H1 (cell line): Measurements from ENCODE around the gene RAB10. TPM values are rescaled to one million over a fixed set of nuclear protein-coding genes. Genes with fewer than 3 reads are reported as not detected.

ENCODE experiments used
- CTCF ChIA-PET: fragments of 300-600 bp; sonication (Branson Sonifier 250); formaldehyde crosslinking; loops from one replicate; lab custom pipeline; 2021; ENCODE audit not compliant: partially characterized antibody; lab: Charles Lee
- POLR2A ChIA-PET: fragments of 300-600 bp; sonication (Branson Sonifier 250); formaldehyde crosslinking; loops from one replicate; lab custom pipeline; 2021; ENCODE audit warnings: inconsistent platforms; ENCODE audit not compliant: partially characterized antibody; lab: Charles Lee
- DNase-seq, 2 experiments: peaks; one replicate each; pipeline versions ENCODE4 v3.0.0 to v3.0.0-alpha.2; 2010 to 2022; ENCODE audit warnings: low spot score in 2 of 2, low read depth in 1 of 2, mixed read lengths in 1 of 2
- FAIRE-seq: peaks from 2 replicates; lab custom pipeline; 2011; peaks lifted over from hg19 to GRCh38; lab: Jason Lieb, UNC
- H2AFZ ChIP-seq: 2 replicates; pipeline ENCODE4 v1.8.1; 2012; ENCODE audit warnings: low read length, inconsistent platforms
- H2AK5ac ChIP-seq: 2 replicates; pipeline ENCODE4 v1.6.1; 2013; ENCODE audit warnings: low read depth, low read length
- H2BK120ac ChIP-seq: replicated peaks from 2 replicates; pipeline ENCODE3; 2013; ENCODE audit warnings: low read depth, low read length, inconsistent platforms
- H2BK12ac ChIP-seq: 2 replicates; pipeline ENCODE4 v1.6.1; 2013; ENCODE audit warnings: low read depth, low read length
- H2BK15ac ChIP-seq: 2 replicates; pipeline ENCODE4 v1.6.1; 2013; ENCODE audit warnings: low read length
- H2BK20ac ChIP-seq: 2 replicates; pipeline ENCODE4 v1.6.1; 2013; ENCODE audit warnings: low read length
- H2BK5ac ChIP-seq: 2 replicates; pipeline ENCODE4 v1.6.1; 2013; ENCODE audit warnings: low read depth, low read length
- H3K14ac ChIP-seq: 2 replicates; pipeline ENCODE4 v1.6.1; 2013; ENCODE audit warnings: inconsistent platforms; ENCODE audit not compliant: insufficient read length
- H3K18ac ChIP-seq: 2 replicates; pipeline ENCODE4 v1.6.1; 2013; ENCODE audit warnings: low read length; ENCODE audit errors: extremely low read depth
- H3K23ac ChIP-seq: 2 replicates; pipeline ENCODE4 v1.6.1; 2013; ENCODE audit warnings: inconsistent platforms; ENCODE audit not compliant: insufficient read length
- H3K23me2 ChIP-seq: 2 replicates; pipeline ENCODE4 v1.6.1; 2013; ENCODE audit warnings: low read depth, low read length
- H3K27ac ChIP-seq: 2 replicates; pipeline ENCODE4 v1.6.1; 2011; ENCODE audit warnings: low read depth, low read length, inconsistent platforms
- H3K27me3 ChIP-seq, 4 experiments: replicated peaks in 1 of 4; 1 replicate in 1 of 4; 2 replicates in 3 of 4; pipeline versions ENCODE4 v1.6.1 to v1.8.1; 2011 to 2013; ENCODE audit warnings: low read length in 3 of 4, mild to moderate bottlenecking in 3 of 4, inconsistent platforms in 2 of 4, mixed read lengths in 2 of 4, moderate library complexity in 1 of 4; ENCODE audit not compliant: control insufficient read depth in 3 of 4, insufficient read depth in 3 of 4; ENCODE audit errors: extremely low read depth in 1 of 4
- H3K36me3 ChIP-seq, 4 experiments: 2 replicates each; pipeline versions ENCODE4 v1.6.1 to v1.8.1; 2011 to 2013; ENCODE audit warnings: mild to moderate bottlenecking in 4 of 4, low read length in 3 of 4, moderate library complexity in 2 of 4, control low read depth in 1 of 4, inconsistent platforms in 1 of 4; ENCODE audit not compliant: insufficient read depth in 4 of 4, control insufficient read depth in 2 of 4
- H3K4ac ChIP-seq: replicated peaks from 2 replicates; pipeline ENCODE3; 2013; ENCODE audit warnings: low read length, low read depth, mixed read lengths, inconsistent platforms; ENCODE audit not compliant: insufficient read length
- H3K4me1 ChIP-seq, 4 experiments: replicated peaks in 1 of 4; 1 replicate in 1 of 4; 2 replicates in 3 of 4; pipeline versions ENCODE4 v1.6.1 to v1.8.1; 2011 to 2013; ENCODE audit warnings: low read length in 3 of 4, inconsistent platforms in 2 of 4, mixed read lengths in 1 of 4; ENCODE audit not compliant: insufficient read depth in 4 of 4, control insufficient read depth in 3 of 4
- H3K4me2 ChIP-seq, 2 experiments: 2 replicates each; pipeline versions ENCODE4 v1.6.1 to v1.8.1; 2011 to 2013; ENCODE audit warnings: low read depth in 2 of 2, low read length in 2 of 2, control low read depth in 1 of 2, inconsistent platforms in 1 of 2, mild to moderate bottlenecking in 1 of 2; ENCODE audit not compliant: insufficient read depth in 1 of 2
- H3K4me3 ChIP-seq, 4 experiments: fragments of 200-600, 300-600 bp in 1 of 4; sonication (generic), shearing (Covaris generic), sonication (Bioruptor Twin) in 1 of 4; 2 replicates each; pipeline versions ENCODE4 v1.5.1 to v1.8.1; 2011 to 2016; ENCODE audit warnings: low read length in 4 of 4, low read depth in 3 of 4, control low read depth in 2 of 4, inconsistent platforms in 2 of 4, mild to moderate bottlenecking in 2 of 4, mixed read lengths in 1 of 4, moderate library complexity in 1 of 4; ENCODE audit not compliant: insufficient read depth in 2 of 4; ENCODE audit errors: extremely low read depth in 1 of 4
- H3K56ac ChIP-seq: replicated peaks from 2 replicates; pipeline ENCODE3; 2013; ENCODE audit warnings: low read depth, mild to moderate bottlenecking, mixed read lengths, low read length, inconsistent platforms; ENCODE audit not compliant: insufficient read length
- H3K79me1 ChIP-seq: 2 replicates; pipeline ENCODE4 v1.6.1; 2013; ENCODE audit warnings: low read depth, low read length, control low read depth
- H3K79me2 ChIP-seq, 2 experiments: 2 replicates each; pipeline versions ENCODE4 v1.6.1 to v1.8.1; 2012 to 2013; ENCODE audit warnings: low read length in 2 of 2, mild to moderate bottlenecking in 2 of 2, inconsistent platforms in 1 of 2; ENCODE audit not compliant: insufficient read depth in 2 of 2, control insufficient read depth in 1 of 2
- H3K9ac ChIP-seq, 4 experiments: replicated peaks in 1 of 4; 1 replicate in 1 of 4; 2 replicates in 3 of 4; pipeline versions ENCODE4 v1.6.1 to v1.8.1; 2011 to 2013; ENCODE audit warnings: low read depth in 3 of 4, low read length in 3 of 4, control low read depth in 2 of 4, mild to moderate bottlenecking in 2 of 4, moderate library complexity in 2 of 4, inconsistent platforms in 1 of 4; ENCODE audit errors: extremely low read depth in 1 of 4
- H3K9me3 ChIP-seq, 2 experiments: 2 replicates each; pipeline versions ENCODE4 v1.6.1 to v1.8.1; 2012 to 2013; ENCODE audit warnings: mild to moderate bottlenecking in 2 of 2, moderate library complexity in 2 of 2, control low read depth in 1 of 2, inconsistent platforms in 1 of 2, low read depth in 1 of 2, low read length in 1 of 2, mixed read lengths in 1 of 2; ENCODE audit not compliant: insufficient read depth in 2 of 2
- H4K20me1 ChIP-seq, 2 experiments: replicated peaks in 1 of 2; 2 replicates each; pipeline versions ENCODE3 to v1.8.1; 2011 to 2013; ENCODE audit warnings: inconsistent platforms in 2 of 2, low read length in 2 of 2, mild to moderate bottlenecking in 1 of 2; ENCODE audit not compliant: insufficient read depth in 2 of 2, control insufficient read depth in 1 of 2
- H4K5ac ChIP-seq: 2 replicates; pipeline ENCODE4 v1.6.1; 2013; ENCODE audit warnings: low read length, low read depth, mixed read lengths, inconsistent platforms; ENCODE audit not compliant: insufficient read length
- H4K8ac ChIP-seq: 2 replicates; pipeline ENCODE4 v1.8.0; 2013; ENCODE audit warnings: mild to moderate bottlenecking, moderate library complexity, low read length, inconsistent platforms; ENCODE audit not compliant: insufficient read depth; ENCODE audit errors: extremely low read depth
- H4K91ac ChIP-seq: replicated peaks from 2 replicates; pipeline ENCODE3; 2013; ENCODE audit warnings: low read length, mixed read lengths, inconsistent platforms; ENCODE audit not compliant: insufficient read length
- JUN ChIP-seq: IDR thresholded peaks from 2 replicates; pipeline ENCODE4 v1.6.1; 2011; ENCODE audit warnings: low read depth, mild to moderate bottlenecking, improper control_type of control experiment, low read length
- TAF7 ChIP-seq: optimal IDR thresholded peaks from 2 replicates; pipeline ENCODE3; 2011; ENCODE audit warnings: low read depth, mild to moderate bottlenecking, inconsistent platforms, low read length, moderate library complexity, borderline replicate concordance
- WGBS, 2 experiments: shearing (Covaris generic) in 1 of 2; methylation state at CpG; one replicate each; pipeline versions ENCODE4 v1.1.6 to v1.1.7; 2013 to 2015; ENCODE audit warnings: low lambda C conversion rate in 2 of 2, mixed read lengths in 2 of 2, inconsistent platforms in 1 of 2, low coverage in 1 of 2, missing lambda C conversion rate in 1 of 2; ENCODE audit not compliant: insufficient replicate concordance in 2 of 2, insufficient coverage in 1 of 2, insufficient read length in 1 of 2; ENCODE audit errors: extremely low coverage in 1 of 2, missing lambda C conversion rate in 1 of 2; 5-methylcytosine and 5-hydroxymethylcytosine counted together
- polyA plus RNA-seq, 7 experiments: library from polyadenylated mRNA; depleted of rRNA in 3 of 7; stranded (reverse) in 5 of 7; unstranded in 2 of 7; fragments of >200 nt in 5 of 7; fragments of 200-250 nt in 2 of 7; gene quantifications; 1 replicate in 5 of 7; 2 replicates in 1 of 7; 4 replicates in 1 of 7; pipeline versions ENCODE4 v1.2.1 to v1.2.3, GENCODE V29; 2011 to 2013; ENCODE audit warnings: missing spikeins in 2 of 7, mixed read lengths in 2 of 7
- total RNA-seq: library from RNA; stranded (reverse); fragmentation: NEBNext Ultra II Directional; extraction: Animal tissue kit (Norgen Biotek cat#: 25700); gene quantifications from 2 replicates; pipeline ENCODE4 v1.2.1, GENCODE V29; 2021
- TF ChIP-seq, protein P1 (sequence below): IDR thresholded peaks from 2 replicates; pipeline ENCODE4 v1.6.1; 2011; ENCODE audit warnings: low read depth, mild to moderate bottlenecking, low read length; ENCODE audit not compliant: insufficient read depth
- TF ChIP-seq, protein P2 (sequence below), 3 experiments: IDR thresholded peaks; 1 replicate in 2 of 3; 2 replicates in 1 of 3; pipeline versions ENCODE4 v1.5.1 to v1.6.1; 2011; ENCODE audit warnings: low read length in 3 of 3, mild to moderate bottlenecking in 3 of 3, inconsistent platforms in 2 of 3, low read depth in 1 of 3, moderate library complexity in 1 of 3; ENCODE audit not compliant: insufficient read depth in 1 of 3; ENCODE audit errors: control extremely low read depth in 1 of 3

The RAB10 gene
- total and polyA plus RNA-seq, 2 of the 8 experiments (the other 6 are each of a cell fraction or from before 2014, with no cell fraction given), result 42.6 to 136 TPM

DNA sequence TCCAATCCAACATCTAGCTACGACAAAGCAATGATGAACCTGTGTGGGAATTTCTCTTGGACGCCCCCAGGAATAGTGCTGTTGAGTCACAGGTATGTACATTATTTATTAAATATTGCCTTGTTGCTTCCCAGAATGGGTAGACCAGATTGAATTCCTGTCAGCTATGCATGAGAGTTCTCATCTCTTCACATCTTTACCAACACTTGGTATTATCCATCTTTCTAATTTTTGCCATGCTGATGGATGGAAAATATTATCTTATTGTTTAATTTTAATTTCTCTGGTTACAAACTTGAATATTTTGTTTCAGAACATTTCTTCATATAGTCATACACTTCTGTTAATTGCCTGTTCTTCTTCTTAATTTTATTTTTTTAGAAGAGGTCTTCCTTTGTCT is 9.6 kb upstream of the RAB10 start:
- CTCF ChIA-PET, result interaction anchor here (1.6 kb wide), 1 partner anchor 40 kb away, joined by 9 read pairs; no protein-coding TSS in a partner anchor
- Histone ChIP-seq H4K8ac (no peak overlapping the region), H3K4me3 (no peak overlapping the region), H3K23me2 (no peaks in the 10 kb centered on the region), H3K18ac (no peak overlapping the region), H3K14ac (no peak overlapping the region), H2AK5ac (no peak overlapping the region), H3K79me1 (no peaks in the 10 kb centered on the region), H4K20me1 (no peaks in the 10 kb centered on the region), H4K91ac (no peak overlapping the region), H2BK15ac (no peak overlapping the region), H3K56ac (no peak overlapping the region), H3K4me2 (no peak overlapping the region), H3K9ac (no peak overlapping the region), H2BK12ac (no peak overlapping the region), H3K27ac (no peak overlapping the region), H3K9me3 (no peaks in the 10 kb centered on the region), H3K79me2 (no peaks in the 10 kb centered on the region), H2AFZ (no peak overlapping the region), H3K4ac (no peak overlapping the region), H2BK120ac (no peak overlapping the region), H2BK20ac (no peak overlapping the region), H3K23ac (no peak overlapping the region), H2BK5ac (no peak overlapping the region), H3K36me3 (no peaks in the 10 kb centered on the region), H3K4me1 (no peaks in the 10 kb centered on the region), H3K27me3 (no peaks in the 10 kb centered on the region), H4K5ac (no peak overlapping the region)
- DNase-seq, result no peak
- FAIRE-seq, result no peak
- no peak for TF ChIP-seq TAF7
- TF ChIP-seq, protein P1, sequence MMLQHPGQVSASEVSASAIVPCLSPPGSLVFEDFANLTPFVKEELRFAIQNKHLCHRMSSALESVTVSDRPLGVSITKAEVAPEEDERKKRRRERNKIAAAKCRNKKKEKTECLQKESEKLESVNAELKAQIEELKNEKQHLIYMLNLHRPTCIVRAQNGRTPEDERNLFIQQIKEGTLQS, result no peak
- no peak for TF ChIP-seq JUN
- TF ChIP-seq, protein P2, sequence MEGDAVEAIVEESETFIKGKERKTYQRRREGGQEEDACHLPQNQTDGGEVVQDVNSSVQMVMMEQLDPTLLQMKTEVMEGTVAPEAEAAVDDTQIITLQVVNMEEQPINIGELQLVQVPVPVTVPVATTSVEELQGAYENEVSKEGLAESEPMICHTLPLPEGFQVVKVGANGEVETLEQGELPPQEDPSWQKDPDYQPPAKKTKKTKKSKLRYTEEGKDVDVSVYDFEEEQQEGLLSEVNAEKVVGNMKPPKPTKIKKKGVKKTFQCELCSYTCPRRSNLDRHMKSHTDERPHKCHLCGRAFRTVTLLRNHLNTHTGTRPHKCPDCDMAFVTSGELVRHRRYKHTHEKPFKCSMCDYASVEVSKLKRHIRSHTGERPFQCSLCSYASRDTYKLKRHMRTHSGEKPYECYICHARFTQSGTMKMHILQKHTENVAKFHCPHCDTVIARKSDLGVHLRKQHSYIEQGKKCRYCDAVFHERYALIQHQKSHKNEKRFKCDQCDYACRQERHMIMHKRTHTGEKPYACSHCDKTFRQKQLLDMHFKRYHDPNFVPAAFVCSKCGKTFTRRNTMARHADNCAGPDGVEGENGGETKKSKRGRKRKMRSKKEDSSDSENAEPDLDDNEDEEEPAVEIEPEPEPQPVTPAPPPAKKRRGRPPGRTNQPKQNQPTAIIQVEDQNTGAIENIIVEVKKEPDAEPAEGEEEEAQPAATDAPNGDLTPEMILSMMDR (IDR thresholded peaks at IDR 0.05; ENCODE audit: control extremely low read depth in 1 of 3, insufficient read depth in 1 of 3, low read depth in 1 of 3, low read length in 3 of 3), result no peak
- POLR2A ChIA-PET, result interaction anchor here (1.9 kb wide), 1 partner anchor 10 kb away, joined by 9 read pairs; the partner anchor contains the start of gene RAB10
- WGBS, 2 experiments, result 92% methylated on average over 2 of the region's 2 CpGs; no CpG with 5 or more reads in 1 of the 2 experiments
